RWPE2 (cell line): ENCODE data around the gene OR52I1.
A peak's percentile ranks its signal among the peaks of the same experiment; 100 is the strongest.

Experiments
- ATAC-seq: fragments of 200-7000 bp; cut with Tn5 transposase; 3 replicates; pipeline ENCODE4 v1.9.1; 2021; ENCODE audit warnings: low read depth
- DNase-seq: peaks from one replicate; pipeline ENCODE4 v3.0.0-alpha.2; 2020; ENCODE audit warnings: low spot score
- H3K27ac ChIP-seq: fragments of 450-650 bp; 2 replicates; pipeline ENCODE4 v1.5.1; 2017; ENCODE audit warnings: mild to moderate bottlenecking; ENCODE audit not compliant: poor library complexity, severe bottlenecking
- H3K27me3 ChIP-seq: fragments of 250-450 bp; sonication (Bioruptor Pico); 2 replicates; pipeline ENCODE4 v1.5.1; 2021; ENCODE audit warnings: mild to moderate bottlenecking, moderate library complexity; ENCODE audit not compliant: insufficient read depth, poor library complexity, severe bottlenecking
- H3K36me3 ChIP-seq: fragments of 250-450 bp; sonication (Bioruptor Pico); 2 replicates; pipeline ENCODE4 v1.5.1; 2020; ENCODE audit warnings: low read depth, mild to moderate bottlenecking, moderate library complexity
- H3K4me1 ChIP-seq: fragments of 250-450 bp; sonication (Bioruptor Pico); 2 replicates; pipeline ENCODE4 v1.5.1; 2021; ENCODE audit warnings: mild to moderate bottlenecking, moderate library complexity; ENCODE audit not compliant: insufficient read depth, poor library complexity, severe bottlenecking
- H3K4me3 ChIP-seq: fragments of 250-450 bp; sonication (Bioruptor Pico); 2 replicates; pipeline ENCODE4 v1.5.1; 2021; ENCODE audit warnings: mild to moderate bottlenecking, moderate library complexity; ENCODE audit not compliant: severe bottlenecking
- H3K9me3 ChIP-seq: fragments of 250-450 bp; sonication (Bioruptor Pico); 2 replicates; pipeline ENCODE4 v1.5.1; 2021; ENCODE audit warnings: mild to moderate bottlenecking, moderate library complexity; ENCODE audit not compliant: severe bottlenecking
- TF ChIP-seq, protein P1 (sequence below): fragments of 450-650 bp; IDR thresholded peaks from one replicate; pipeline ENCODE4 v1.5.1; 2017; ENCODE audit warnings: mild to moderate bottlenecking, moderate library complexity; ENCODE audit not compliant: poor library complexity, severe bottlenecking

The OR52I1 gene

DNA sequence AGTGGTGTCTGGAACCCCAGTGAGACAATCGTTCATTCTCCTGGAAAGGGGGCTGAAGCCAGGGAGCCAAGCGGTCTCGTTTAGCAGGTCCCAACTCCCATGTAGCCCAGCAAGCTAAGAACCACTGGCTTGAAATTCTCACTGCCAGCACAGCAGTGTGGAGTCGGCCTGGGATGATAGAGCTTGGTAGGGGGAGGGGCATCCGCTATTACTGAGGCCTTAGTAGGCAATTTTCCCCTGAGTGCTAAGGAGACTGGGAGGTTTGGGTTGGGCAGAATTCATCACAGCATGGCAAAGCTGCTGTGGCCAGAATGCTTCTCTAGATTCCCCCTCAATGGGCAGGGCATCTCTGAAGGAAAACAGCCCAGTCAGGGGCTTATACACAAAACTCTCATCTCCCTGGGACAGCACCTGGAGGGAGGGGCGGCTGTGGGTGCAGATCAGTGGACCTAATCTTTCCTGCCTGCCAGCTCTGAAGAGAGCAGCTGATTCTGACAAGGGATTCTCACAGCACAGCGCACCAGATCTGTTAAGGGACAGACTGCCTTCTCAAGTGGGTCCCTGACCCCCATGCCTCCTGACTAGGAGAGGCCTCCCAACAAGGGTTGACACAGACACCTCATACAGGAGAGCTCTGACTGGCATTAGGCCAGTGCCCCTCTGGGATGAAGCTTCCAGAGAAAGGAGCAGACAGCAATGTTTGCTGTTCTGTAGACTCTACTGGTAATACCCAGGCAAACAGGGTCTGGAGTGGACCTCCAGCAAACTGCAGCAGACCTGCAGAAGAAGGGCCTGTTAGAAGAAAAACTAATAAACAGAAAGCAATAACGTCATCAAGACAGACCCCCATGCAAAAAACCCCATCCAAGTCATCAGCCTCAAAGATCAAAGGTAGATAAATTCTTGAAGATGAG is 34.1 kb upstream of the OR52I1 start:
- TF ChIP-seq, protein P1, sequence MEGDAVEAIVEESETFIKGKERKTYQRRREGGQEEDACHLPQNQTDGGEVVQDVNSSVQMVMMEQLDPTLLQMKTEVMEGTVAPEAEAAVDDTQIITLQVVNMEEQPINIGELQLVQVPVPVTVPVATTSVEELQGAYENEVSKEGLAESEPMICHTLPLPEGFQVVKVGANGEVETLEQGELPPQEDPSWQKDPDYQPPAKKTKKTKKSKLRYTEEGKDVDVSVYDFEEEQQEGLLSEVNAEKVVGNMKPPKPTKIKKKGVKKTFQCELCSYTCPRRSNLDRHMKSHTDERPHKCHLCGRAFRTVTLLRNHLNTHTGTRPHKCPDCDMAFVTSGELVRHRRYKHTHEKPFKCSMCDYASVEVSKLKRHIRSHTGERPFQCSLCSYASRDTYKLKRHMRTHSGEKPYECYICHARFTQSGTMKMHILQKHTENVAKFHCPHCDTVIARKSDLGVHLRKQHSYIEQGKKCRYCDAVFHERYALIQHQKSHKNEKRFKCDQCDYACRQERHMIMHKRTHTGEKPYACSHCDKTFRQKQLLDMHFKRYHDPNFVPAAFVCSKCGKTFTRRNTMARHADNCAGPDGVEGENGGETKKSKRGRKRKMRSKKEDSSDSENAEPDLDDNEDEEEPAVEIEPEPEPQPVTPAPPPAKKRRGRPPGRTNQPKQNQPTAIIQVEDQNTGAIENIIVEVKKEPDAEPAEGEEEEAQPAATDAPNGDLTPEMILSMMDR: no peak
- H3K27ac ChIP-seq: no peak overlapping the region
- H3K4me3 ChIP-seq: no peak overlapping the region
- no peaks in the 10 kb centered on the region for H3K9me3 ChIP-seq
- DNase-seq (no peak), ATAC-seq (no peak)
- H3K36me3 ChIP-seq: no peaks in the 10 kb centered on the region
- H3K4me1 ChIP-seq: no peaks in the 10 kb centered on the region
- H3K27me3 ChIP-seq: peaks cover 4% of the 10 kb centered on the region

DNA sequence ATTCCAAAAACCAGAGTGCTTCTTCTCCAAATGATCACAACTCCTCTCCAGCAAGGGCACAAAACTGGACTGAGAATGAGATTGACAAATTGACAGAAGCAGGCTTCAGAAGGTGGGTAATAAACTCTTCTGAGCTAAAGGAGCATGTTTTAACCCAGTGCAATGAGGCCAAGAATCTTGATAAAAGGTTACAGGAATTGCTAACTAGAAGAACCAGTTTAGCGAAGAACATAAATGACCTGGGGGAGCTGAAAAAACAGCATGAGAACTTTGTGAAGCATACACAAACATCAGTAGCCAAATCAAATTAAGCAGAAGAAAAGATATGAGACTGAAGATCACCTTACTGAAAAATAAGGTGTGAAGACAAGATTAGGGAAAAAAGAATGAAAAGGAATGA is 33.4 kb upstream of the OR52I1 start:
- ATAC-seq (no peak), DNase-seq (no peak)
- TF ChIP-seq, protein P1: no peak
- no peaks in the 10 kb centered on the region for H3K4me1 ChIP-seq
- no peaks in the 10 kb centered on the region for H3K9me3 ChIP-seq
- H3K36me3 ChIP-seq: no peaks in the 10 kb centered on the region
- no peak overlapping the region for H3K4me3 ChIP-seq
- no peak overlapping the region for H3K27ac ChIP-seq
- H3K27me3 ChIP-seq: peaks cover 4% of the 10 kb centered on the region

DNA sequence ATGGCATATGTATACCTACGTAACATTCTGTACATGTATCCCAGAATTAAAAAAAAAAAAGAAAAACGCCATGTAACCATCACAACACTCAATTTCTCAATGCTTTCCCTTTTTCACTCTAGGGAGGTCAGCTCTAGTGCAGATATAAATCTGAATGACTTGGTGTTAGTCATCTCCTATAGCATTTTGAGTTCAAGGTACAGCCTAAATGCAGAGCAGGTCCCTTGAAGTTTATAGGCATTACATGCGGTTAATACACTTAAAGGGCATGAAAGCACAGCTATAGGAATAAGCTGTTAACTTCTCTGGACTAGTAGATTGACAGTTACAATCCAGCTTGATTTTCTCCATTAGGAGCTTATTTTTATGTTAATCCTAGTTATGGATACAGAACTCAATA is 28.5 kb upstream of the OR52I1 start:
- Histone ChIP-seq H3K4me1 (no peaks in the 10 kb centered on the region), H3K4me3 (no peak overlapping the region), H3K27me3 (peaks cover 4% of the 10 kb centered on the region), H3K36me3 (no peaks in the 10 kb centered on the region), H3K27ac (no peak overlapping the region), H3K9me3 (no peaks in the 10 kb centered on the region)
- ATAC-seq (no peak), DNase-seq (no peak)
- TF ChIP-seq, protein P1: no peak

DNA sequence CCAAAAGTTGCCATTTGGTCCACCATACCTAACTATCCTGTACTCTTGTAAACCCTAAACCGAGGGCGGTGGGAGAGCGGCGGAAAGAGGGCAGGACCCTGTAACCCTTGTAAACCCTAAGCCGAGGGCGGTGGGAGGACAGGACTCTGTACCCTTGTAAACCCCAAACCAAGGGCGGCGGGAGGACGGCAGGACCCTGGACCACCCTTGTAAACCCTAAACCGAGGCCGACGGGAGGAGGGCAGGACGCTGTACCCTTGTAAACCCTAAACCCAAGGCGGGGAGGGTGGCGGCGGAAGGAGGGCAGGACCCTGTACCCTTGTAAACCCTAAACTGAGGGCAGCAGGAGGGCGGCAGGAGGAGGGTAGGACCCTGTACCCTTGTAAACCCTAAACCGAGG is 24.8 kb upstream of the OR52I1 start:
- Histone ChIP-seq H3K27ac (no peak overlapping the region), H3K4me1 (no peaks in the 10 kb centered on the region), H3K9me3 (no peaks in the 10 kb centered on the region), H3K4me3 (no peak overlapping the region), H3K36me3 (no peaks in the 10 kb centered on the region), H3K27me3 (no peaks in the 10 kb centered on the region)
- DNase-seq (peak; percentile 63), ATAC-seq (no peak)
- TF ChIP-seq, protein P1: no peak

GRCh38 chr11:4576880-4577279 is 17.0 kb upstream of the OR52I1 start:
- ATAC-seq: no peak

More at GRCh38 chr11:4576880-4577279, 17.0 kb upstream of the OR52I1 start:
- no peaks in the 10 kb centered on the region for H3K36me3 ChIP-seq
- H3K27me3 ChIP-seq: no peaks in the 10 kb centered on the region
- H3K4me1 ChIP-seq: no peaks in the 10 kb centered on the region
- H3K4me3 ChIP-seq: no peak overlapping the region
- DNase-seq: no peak
- TF ChIP-seq, protein P1: no peak
- H3K9me3 ChIP-seq: no peaks in the 10 kb centered on the region
- no peak overlapping the region for H3K27ac ChIP-seq
